Fibroblast of skin of right quadriceps (primary cell): ENCODE results near the gene MGAT5.

Source experiments
- DNase-seq: peaks from one replicate; pipeline ENCODE4 v3.0.0-alpha.2; 2013

The MGAT5 gene

GRCh38 chr2:134341476-134341875 is 87.6 kb downstream of the MGAT5 start:
- no peak for DNase-seq

- no peak for DNase-seq
These were observed 91.3 kb downstream of the MGAT5 start for GRCh38 chr2:134344954-134345697.

- DNase-seq = no peak
These were observed 92.3 kb downstream of the MGAT5 start for GRCh38 chr2:134346141-134346540.

- DNase-seq = peak; percentile 12
These were observed 93.9 kb downstream of the MGAT5 start for GRCh38 chr2:134347756-134348155.

GRCh38 chr2:134348239-134348638 is 94.4 kb downstream of the MGAT5 start:
- peak; percentile 57 for DNase-seq

GRCh38 chr2:134348760-134349159 is 94.9 kb downstream of the MGAT5 start:
- no peak for DNase-seq

- DNase-seq = no peak
These were observed 97.1 kb downstream of the MGAT5 start for GRCh38 chr2:134351016-134351415.

GRCh38 chr2:134351899-134352298 is 98.0 kb downstream of the MGAT5 start:
- DNase-seq = no peak

- no peak for DNase-seq
These were observed 99.0 kb downstream of the MGAT5 start for GRCh38 chr2:134352844-134353243.

GRCh38 chr2:134354611-134355010 is 100.7 kb downstream of the MGAT5 start:
- DNase-seq = no peak

GRCh38 chr2:134357814-134358213 is 103.9 kb downstream of the MGAT5 start:
- DNase-seq = no peak

- no peak for DNase-seq
These were observed 105.7 kb downstream of the MGAT5 start for GRCh38 chr2:134359367-134360081.

- DNase-seq = no peak
These were observed 107.0 kb downstream of the MGAT5 start for GRCh38 chr2:134360745-134361487.

- no peak for DNase-seq
These were observed 107.8 kb downstream of the MGAT5 start for GRCh38 chr2:134361648-134362047.

GRCh38 chr2:134362152-134362668 is 108.3 kb downstream of the MGAT5 start:
- no peak for DNase-seq

- DNase-seq = no peak
These were observed 108.9 kb downstream of the MGAT5 start for GRCh38 chr2:134362740-134363139.

GRCh38 chr2:134365356-134365755 is 111.5 kb downstream of the MGAT5 start:
- no peak for DNase-seq

GRCh38 chr2:134366359-134366758 is 112.5 kb downstream of the MGAT5 start:
- no peak for DNase-seq

- no peak for DNase-seq
These were observed 113.3 kb downstream of the MGAT5 start for GRCh38 chr2:134367213-134367612.

- peak; percentile 31 for DNase-seq
These were observed 114.3 kb downstream of the MGAT5 start for GRCh38 chr2:134368009-134368817.

GRCh38 chr2:134369220-134369902 is 115.5 kb downstream of the MGAT5 start:
- no peak for DNase-seq
